ENCODE data around the gene NF1. TPM values are rescaled to one million over a fixed set of nuclear protein-coding genes. Genes with fewer than 3 reads are reported as not detected.

Gene NF1
- total and polyA plus RNA-seq, 4 donors: 8.4 to 116 (median 25.5) TPM

DNA sequence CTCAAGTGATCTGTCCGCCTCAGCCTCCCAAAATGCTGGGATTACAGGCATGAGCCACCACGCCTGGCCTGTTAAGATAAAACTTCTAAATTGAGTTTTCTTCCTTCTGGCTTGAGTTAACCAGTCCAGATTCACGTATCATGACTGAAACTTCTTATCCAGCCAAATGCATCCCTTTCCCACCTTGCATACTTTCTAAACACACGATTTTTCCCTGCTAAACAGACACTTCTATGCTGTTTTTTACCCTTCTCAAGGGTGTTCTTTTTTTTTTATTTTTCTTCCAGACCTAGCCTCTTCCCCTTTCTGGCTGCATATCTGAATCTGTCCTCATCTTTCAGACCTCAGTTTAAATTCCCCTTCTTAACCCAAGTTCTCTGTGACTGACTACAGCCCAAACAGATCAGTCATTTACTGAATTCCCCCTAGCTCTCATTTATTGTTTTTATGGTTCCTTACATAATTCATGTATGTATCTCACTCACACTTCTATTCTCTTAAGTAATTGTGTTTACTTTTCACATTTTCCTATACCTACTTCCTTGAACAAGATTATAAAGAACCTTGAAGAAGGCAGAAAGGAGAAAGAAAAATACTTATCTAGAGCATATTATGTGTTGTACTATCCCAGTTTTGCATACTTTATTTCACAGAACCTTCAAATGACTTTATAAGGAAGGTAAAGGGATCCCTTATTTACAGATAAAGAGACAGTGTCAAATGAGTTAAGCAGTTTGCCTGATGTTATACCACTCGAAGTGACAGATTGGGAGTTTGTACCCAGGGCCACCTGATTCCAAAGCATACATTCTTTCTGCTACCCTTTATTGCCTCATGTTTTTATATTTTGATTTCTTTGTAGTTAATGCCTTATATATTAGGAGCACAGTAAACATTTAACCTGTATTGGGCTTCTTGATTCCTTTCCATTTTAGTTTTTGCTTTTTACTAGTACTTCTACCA, 213.9 kb downstream of the NF1 start:
- Histone ChIP-seq H3K9me3 (ENCODE audit: control insufficient read depth in 4 of 4, insufficient read depth in 3 of 4, low read length in 3 of 4) (no peaks in the 10 kb centered on the region), H3K27me3 (ENCODE audit: control insufficient read depth in 3 of 3, insufficient read depth in 3 of 3, low read length in 2 of 3) (no peaks in the 10 kb centered on the region), H3K27ac (ENCODE audit: low read depth in 1 of 2, low read length in 1 of 2) (no peak overlapping the region), H3K9ac (ENCODE audit: insufficient read depth in 1 of 2, low read length in 2 of 2) (no peak overlapping the region), H3K4me1 (ENCODE audit: control insufficient read depth in 5 of 5, insufficient read depth in 5 of 5, low read length in 5 of 5) (no peaks in the 10 kb centered on the region), H3K4me3 (no peak overlapping the region), H3K36me3 (ENCODE audit: control insufficient read depth in 4 of 4, insufficient read depth in 4 of 4, low read length in 4 of 4) (peaks cover 0 to 4% (median 2%) of the 10 kb centered on the region in 4 donors)
- 40 to 65% methylated on average over 5 of the region's 5 CpGs for WGBS, 2 donors
- ATAC-seq (ENCODE audit: insufficient read depth, low FRiP score): no peak
- DNase-seq: no peak
- TF ChIP-seq, protein P1, sequence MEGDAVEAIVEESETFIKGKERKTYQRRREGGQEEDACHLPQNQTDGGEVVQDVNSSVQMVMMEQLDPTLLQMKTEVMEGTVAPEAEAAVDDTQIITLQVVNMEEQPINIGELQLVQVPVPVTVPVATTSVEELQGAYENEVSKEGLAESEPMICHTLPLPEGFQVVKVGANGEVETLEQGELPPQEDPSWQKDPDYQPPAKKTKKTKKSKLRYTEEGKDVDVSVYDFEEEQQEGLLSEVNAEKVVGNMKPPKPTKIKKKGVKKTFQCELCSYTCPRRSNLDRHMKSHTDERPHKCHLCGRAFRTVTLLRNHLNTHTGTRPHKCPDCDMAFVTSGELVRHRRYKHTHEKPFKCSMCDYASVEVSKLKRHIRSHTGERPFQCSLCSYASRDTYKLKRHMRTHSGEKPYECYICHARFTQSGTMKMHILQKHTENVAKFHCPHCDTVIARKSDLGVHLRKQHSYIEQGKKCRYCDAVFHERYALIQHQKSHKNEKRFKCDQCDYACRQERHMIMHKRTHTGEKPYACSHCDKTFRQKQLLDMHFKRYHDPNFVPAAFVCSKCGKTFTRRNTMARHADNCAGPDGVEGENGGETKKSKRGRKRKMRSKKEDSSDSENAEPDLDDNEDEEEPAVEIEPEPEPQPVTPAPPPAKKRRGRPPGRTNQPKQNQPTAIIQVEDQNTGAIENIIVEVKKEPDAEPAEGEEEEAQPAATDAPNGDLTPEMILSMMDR (IDR thresholded peaks at IDR 0.05; ENCODE audit: control extremely low read depth, extremely low read depth): no peak

DNA sequence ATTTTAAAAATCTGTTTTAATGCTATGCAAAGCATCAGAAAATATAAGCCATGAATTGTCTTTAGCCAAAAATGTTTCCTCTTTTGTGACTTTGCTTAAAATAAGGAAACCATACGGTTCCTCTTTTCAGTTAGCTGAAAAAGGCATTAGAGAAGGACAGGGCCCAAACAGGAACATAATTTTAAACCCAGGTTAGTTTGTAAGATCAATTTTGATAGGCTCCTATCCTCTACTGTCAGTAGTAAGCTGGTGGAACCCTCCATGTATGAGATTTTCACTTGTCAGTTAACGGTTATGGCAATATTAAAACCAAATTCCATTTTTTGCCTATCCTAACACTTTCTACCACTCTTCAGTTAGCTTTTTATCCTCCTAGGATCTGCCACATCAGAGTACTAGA, 214.8 kb downstream of the NF1 start:
- no peak overlapping the region for H3K27ac ChIP-seq (ENCODE audit: low read depth in 1 of 2, low read length in 1 of 2)
- no peak for DNase-seq
- no peak overlapping the region for H3K4me3 ChIP-seq
- no peak overlapping the region for H3K9ac ChIP-seq (ENCODE audit: insufficient read depth in 1 of 2, low read length in 2 of 2)
- no peaks in the 10 kb centered on the region for H3K9me3 ChIP-seq (ENCODE audit: control insufficient read depth in 4 of 4, insufficient read depth in 3 of 4, low read length in 3 of 4)
- H3K4me1 ChIP-seq (ENCODE audit: control insufficient read depth in 5 of 5, insufficient read depth in 5 of 5, low read length in 5 of 5): no peaks in the 10 kb centered on the region
- TF ChIP-seq, protein P1 (IDR thresholded peaks at IDR 0.05; ENCODE audit: control extremely low read depth, extremely low read depth): no peak
- 37 to 65% methylated on average over 2 of the region's 2 CpGs for WGBS, 2 donors
- no peaks in the 10 kb centered on the region for H3K27me3 ChIP-seq (ENCODE audit: control insufficient read depth in 3 of 3, insufficient read depth in 3 of 3, low read length in 2 of 3)
- H3K36me3 ChIP-seq (ENCODE audit: control insufficient read depth in 4 of 4, insufficient read depth in 4 of 4, low read length in 4 of 4): peaks cover 0 to 3% (median 0%) of the 10 kb centered on the region in 4 donors
- ATAC-seq (ENCODE audit: insufficient read depth, low FRiP score): no peak

DNA sequence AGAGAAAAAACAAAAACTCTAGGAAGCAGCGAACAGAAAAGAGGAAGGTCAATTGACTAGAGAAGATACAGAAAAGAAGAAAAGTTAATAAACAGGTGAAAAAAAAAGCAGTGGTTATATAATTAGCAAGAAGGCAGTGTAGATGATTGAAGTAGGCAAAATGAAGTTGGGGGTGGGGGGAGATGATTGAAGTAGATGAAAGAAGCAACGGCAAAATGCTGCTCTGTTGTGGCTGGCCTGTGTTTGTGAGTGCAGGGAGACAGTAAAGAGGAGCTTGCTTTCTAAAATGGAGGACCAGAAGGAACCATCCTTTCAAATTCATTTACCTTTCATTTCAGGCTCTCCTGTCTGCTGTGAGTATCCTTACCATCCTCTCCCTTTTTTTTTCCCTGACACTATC, 215.5 kb downstream of the NF1 start:
- Histone ChIP-seq H3K9ac (ENCODE audit: insufficient read depth in 1 of 2, low read length in 2 of 2) (no peak overlapping the region), H3K36me3 (ENCODE audit: control insufficient read depth in 4 of 4, insufficient read depth in 4 of 4, low read length in 4 of 4) (peaks cover 0 to 3% (median 0%) of the 10 kb centered on the region in 4 donors), H3K4me3 (no peak overlapping the region), H3K27me3 (ENCODE audit: control insufficient read depth in 3 of 3, insufficient read depth in 3 of 3, low read length in 2 of 3) (no peaks in the 10 kb centered on the region), H3K4me1 (ENCODE audit: control insufficient read depth in 5 of 5, insufficient read depth in 5 of 5, low read length in 5 of 5) (no peaks in the 10 kb centered on the region), H3K9me3 (ENCODE audit: control insufficient read depth in 4 of 4, insufficient read depth in 3 of 4, low read length in 3 of 4) (no peaks in the 10 kb centered on the region), H3K27ac (ENCODE audit: low read depth in 1 of 2, low read length in 1 of 2) (peak overlapping the region in 1 of 2 donors; percentile 67)
- WGBS, 2 donors: 11 to 25% methylated on average over 2 of the region's 2 CpGs
- no peak for ATAC-seq (ENCODE audit: insufficient read depth, low FRiP score)
- TF ChIP-seq, protein P1 (IDR thresholded peaks at IDR 0.05; ENCODE audit: control extremely low read depth, extremely low read depth): no peak
- DNase-seq: no peak

Data from lung (tissue), 12 donors.